Activated CD4-positive, alpha-beta T cell treated with anti-CD3 and anti-CD28 coated beads for 1 hour (primary cell): Measurements from ENCODE around the gene OR2T12.
"Not testable (repeated sequence)": the region's sequence is repeated elsewhere in the genome, so short reads cannot be mapped to it uniquely, and the experiment has no call there.

ENCODE experiments used
- DNase-seq: peaks from one replicate; pipeline ENCODE4 v3.0.0-alpha.2; 2020

The OR2T12 gene, protein sequence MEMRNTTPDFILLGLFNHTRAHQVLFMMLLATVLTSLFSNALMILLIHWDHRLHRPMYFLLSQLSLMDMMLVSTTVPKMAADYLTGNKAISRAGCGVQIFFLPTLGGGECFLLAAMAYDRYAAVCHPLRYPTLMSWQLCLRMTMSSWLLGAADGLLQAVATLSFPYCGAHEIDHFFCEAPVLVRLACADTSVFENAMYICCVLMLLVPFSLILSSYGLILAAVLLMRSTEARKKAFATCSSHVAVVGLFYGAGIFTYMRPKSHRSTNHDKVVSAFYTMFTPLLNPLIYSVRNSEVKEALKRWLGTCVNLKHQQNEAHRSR

DNA sequence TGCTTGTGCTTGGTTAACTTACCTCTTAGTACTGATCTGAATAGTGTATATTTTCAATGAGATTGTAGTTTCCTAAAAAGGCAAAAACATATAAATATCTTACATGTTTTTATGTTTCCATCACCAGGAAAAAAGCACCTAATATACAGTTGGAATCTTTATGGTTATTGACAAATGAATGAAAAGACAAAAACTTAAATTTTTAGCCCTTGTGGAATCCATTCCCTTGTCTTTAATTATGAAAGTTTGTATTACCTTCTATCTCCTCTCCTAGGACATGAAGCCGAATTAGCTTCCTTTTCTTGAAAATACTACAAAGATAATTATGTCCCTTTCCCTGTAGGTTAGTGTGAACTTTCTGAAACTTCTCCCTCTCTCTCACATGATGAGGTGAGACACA, at the start of gene OR2T12:
TSS of gene OR2T12 (minus strand) at position 101 of the 400 bp plus-strand sequence. CDS start 7,846 bp downstream, outside the sequence.
- no peak for DNase-seq

DNA sequence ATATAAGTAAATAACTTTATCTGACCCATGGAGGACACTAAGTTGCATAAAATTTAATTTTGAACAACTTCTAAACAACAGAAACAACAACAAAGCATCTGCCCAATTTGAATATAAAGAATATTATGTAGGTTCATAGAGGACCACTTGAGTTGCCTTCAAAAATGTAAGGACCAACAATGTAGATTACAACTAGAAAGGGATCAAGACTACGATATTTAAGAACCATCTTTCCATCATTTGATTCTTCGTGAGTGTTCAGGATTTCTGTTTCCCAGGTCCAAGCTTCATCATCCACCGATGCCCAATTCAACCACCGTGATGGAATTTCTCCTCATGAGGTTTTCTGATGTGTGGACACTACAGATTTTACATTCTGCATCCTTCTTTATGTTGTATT, 45.3 kb upstream of the OR2T12 start, which contains the start of gene OR14C36:
TSS of gene OR14C36 (plus strand) at position 301 of the 400 bp plus-strand sequence. CDS start at position 301, 0 bp downstream.
- DNase-seq, result no peak

DNA sequence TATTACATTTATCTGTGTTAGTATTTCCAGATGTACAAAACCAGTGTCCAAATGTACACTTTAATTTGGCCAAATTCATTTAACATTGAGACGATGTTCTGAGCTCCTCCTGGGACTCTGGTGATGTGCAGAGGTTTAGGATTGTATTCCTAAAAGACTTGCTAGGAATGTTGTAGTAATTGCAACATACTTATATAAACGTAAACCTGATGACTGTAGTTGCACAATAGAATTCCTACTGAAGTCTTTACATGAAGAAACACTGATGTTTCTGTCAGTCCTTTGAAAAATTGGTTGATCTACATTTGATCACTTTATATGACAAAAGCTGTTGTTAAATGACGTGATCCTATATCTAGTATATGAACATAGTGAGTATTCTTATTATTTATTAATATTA, 40.2 kb upstream of the OR2T12 start:
- no peak for DNase-seq

DNA sequence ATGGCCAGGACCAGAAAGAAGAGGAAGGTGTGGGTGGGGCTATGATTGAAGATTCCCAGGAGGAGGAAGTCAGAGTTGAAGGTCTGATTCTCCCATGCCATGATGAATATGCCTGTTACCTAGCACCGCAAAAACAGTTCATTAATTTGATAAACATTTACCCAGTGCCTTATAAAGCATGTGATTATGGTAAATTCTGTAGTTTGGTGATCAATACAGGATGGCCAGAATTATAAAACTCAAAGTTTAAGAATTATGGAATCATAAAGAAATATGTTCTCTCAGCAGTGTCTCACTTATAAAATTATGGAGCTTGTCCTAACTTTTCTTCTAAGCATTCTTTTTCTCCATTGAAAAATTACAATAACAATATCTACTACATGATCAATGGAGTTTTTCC, 21.2 kb upstream of the OR2T12 start, which contains the start of gene OR2M7:
TSS of gene OR2M7 (minus strand) at position 101 of the 400 bp plus-strand sequence. CDS start at position 101, 0 bp downstream.
- no peak for DNase-seq

DNA sequence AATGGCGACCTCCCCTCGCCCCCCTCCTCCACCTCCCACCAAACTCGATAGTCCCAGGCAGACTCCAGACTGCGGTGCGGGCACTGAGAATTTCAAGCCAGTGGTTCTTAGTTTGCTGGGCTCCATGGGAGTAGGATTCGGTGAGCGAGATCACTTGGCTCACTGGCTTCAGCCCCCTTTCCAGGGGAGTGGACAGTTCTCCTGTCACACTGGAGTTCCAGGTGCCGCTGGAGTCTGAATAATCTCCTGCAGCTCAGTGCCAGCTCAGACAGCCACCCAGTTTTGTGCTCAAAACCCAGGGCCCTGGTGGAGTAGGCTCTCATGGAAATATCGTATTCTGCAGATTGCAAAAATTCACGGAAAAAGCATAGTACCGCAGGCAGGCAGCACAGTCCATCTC, 13.6 kb upstream of the OR2T12 start:
- DNase-seq, result no peak

DNA sequence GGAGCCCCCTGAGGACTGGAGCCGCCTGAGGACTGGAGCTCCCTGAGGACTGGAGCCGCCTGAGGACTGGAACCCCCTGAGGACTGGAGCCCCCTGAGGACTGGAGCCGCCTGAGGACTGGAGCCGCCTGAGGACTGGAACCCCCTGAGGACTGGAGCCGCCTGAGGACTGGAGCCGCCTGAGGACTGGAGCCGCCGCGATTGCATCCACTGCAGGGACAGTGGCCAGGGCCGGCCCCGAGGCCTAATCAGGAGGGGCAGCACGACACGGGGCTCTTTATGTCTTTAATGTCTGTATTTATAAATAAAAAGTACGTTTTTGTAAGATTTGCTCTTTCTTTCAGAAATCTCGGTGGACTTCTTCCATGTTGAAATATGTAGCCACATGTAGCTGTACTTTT, 3.5 kb upstream of the OR2T12 start:
- DNase-seq, result not testable (repeated sequence)

DNA sequence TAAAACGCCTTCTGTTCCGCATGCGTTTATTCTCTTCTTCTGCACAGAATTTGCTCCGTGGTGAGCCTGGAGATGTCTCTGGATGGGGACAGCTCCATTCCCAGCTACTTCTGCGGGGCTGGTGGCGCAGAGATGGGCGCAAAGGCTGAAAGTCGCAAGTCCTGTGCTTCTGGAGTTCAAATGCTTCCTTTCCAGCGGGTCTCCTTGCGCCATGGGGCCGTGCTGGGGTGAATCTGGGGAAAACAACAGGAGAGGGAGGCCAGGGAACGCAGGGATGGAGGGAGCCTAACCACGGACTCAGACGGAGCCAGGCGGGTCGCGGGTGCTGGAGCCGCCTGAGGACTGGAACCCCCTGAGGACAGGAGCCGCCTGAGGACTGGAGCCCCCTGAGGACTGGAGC, 2.9 kb upstream of the OR2T12 start:
- DNase-seq, result no peak

DNA sequence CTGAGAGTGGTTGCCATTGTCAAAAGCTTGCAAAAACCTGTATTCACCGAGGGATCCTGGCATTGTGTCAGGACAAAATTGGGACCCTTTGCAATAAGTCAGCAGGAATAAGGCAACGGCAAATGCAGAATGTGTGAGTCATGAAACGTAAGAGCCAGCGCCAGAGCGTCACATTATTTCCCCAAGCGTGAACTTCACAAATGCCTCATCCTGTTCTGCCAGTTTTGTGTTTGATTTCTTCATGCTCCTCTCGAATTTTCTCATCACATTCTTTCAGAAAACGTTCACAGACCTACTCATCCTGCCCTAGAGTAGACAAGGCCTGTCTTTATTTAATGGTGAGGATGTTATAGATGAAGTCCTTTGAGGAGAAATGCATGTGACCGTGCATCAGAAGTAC, 2.4 kb upstream of the OR2T12 start:
- DNase-seq, result not testable (repeated sequence)

DNA sequence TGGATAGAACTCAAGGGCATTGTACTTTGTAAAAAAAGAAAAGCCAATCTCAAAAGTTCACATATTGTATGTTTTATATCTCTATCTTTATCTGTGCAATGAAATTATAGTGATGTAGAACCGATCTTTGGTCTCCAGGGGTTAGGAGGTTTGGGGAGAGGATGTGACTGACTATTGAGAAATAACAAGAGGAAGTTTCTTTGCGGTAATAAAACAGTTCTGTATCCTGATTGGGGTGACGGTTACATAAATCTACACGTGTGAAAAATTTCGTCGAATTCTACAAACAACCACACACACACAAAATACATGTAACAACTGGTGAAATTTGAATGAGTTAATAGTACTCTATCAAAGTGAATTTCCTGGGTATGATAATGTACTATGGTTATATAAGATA, 14.8 kb downstream of the OR2T12 start:
- DNase-seq, result no peak

DNA sequence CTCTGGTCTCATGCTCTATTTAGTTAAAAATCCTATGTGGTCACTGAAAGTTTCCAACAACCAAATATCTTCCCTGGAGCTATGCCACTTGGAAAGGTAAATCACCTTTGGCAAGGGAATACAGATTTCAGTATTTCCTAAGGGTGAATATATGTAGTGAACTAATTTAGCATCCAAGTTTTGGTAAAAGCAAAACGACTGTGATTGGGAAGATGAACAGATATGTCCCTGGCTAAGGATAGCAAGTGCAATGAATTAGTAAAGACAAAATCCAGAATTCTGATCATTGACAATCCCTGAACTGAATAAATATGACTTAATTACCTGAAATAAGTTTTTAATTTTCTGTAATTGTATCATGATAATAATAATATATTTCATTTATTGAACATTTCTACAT, 25.3 kb downstream of the OR2T12 start, which contains the start of gene OR2T33:
TSS of gene OR2T33 (minus strand) at position 101 of the 400 bp plus-strand sequence. CDS start 4,162 bp downstream, outside the sequence.
- DNase-seq, result no peak

DNA sequence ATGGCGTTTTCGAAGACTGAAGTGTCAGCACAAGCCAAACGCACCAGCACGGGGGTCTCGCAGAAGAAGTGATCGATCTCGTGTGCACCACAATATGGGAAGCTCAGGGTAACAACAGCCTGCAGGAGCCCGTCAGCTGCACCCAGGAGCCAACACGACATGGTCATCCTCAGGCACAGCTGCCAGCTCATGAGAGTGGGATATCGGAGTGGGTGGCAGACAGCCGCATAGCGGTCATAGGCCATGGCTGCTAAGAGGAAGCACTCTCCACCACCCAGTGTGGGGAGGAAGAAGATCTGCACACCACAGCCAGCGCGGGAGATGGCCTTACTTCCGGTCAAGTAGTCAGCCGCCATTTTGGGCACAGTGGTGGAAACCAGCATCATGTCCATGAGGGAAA, 30.0 kb downstream of the OR2T12 start:
- not testable (repeated sequence) for DNase-seq

DNA sequence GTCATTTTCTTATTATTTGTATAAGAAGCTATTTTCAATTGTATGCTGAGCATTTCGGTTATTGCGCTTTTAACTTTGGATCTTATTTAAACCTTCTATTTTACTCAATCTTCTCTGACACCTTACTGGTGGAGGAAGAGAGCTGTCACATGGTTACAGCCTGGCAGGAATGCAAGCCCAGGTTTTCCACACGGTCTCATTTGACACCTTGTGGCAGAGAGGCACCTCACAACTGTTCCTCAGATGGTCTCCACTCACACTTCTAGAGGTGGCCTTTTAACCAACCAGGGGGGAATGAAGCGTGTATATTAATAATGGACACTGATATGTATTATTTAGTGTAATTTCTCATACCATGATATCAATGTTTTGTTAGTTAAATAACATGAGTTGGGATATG, 35.0 kb downstream of the OR2T12 start:
- no peak for DNase-seq

DNA sequence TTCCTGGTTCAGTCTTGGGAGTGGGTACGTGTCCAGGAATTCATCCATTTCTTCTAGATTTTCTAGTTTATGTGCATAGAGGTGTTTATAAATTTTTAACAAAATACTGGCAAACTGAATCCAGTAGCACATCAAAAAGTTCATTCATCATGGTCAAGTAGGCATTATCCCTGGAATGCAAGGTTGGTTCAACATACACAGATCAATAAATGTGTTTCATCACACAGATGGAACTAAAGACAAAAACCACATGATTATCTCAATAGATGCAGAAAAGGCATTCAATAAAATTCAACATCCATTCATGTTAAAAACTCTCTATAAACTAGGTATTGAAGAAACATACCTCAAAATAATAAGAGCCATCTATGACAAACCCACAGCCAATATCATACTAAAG, 43.9 kb downstream of the OR2T12 start:
- not testable (repeated sequence) for DNase-seq

DNA sequence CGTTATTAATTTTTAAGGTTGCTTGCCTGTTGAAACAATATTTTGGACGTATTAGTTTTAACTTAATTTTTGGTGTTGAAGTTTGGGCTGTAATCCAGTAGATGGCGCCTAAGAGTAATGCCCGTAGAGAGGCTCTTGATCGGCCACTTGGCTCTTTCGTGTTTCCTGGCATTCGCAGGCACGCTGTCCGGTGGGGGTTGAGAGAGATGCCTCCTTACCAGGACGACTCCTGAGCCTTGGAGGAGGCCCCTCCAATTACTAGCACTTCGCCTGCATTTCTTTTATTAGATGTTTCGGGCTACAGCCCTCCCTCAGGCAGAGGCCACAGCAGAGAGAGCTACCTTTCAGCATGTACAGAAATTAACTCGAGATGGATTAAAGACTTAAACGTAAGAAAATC, 60.0 kb downstream of the OR2T12 start:
- no peak for DNase-seq
